Retinal pigment epithelial cell (primary cell): ENCODE results near the gene KCNIP1.

Experiments used
- DNase-seq: peaks from one replicate; pipeline ENCODE4 v3.0.0-alpha.2; 2010; ENCODE audit warnings: low read depth
- H3K4me3 ChIP-seq: 2 replicates; pipeline ENCODE4 v1.5.1; 2011; ENCODE audit warnings: mild to moderate bottlenecking, low read length, control low read depth, moderate library complexity
- CTCF ChIP-seq: conservative IDR thresholded peaks from 2 replicates; pipeline ENCODE4 v1.5.1; 2011; ENCODE audit warnings: low read depth, low read length, control low read depth, inconsistent platforms

KCNIP1 gene

GRCh38 chr5:170489199-170489598 is 14.6 kb upstream of the KCNIP1 start:
- no peak overlapping the region for H3K4me3 ChIP-seq
- no peak for DNase-seq
- no peak for TF ChIP-seq CTCF

- H3K4me3 ChIP-seq: no peak overlapping the region
- DNase-seq: no peak
- no peak for TF ChIP-seq CTCF
Observed at GRCh38 chr5:170490381-170490780, 13.4 kb upstream of the KCNIP1 start.

GRCh38 chr5:170491479-170491878 is 12.3 kb upstream of the KCNIP1 start:
- peak; percentile 77 for DNase-seq
- H3K4me3 ChIP-seq: no peak overlapping the region

GRCh38 chr5:170493028-170493820 is 10.6 kb upstream of the KCNIP1 start:
- no peak for TF ChIP-seq CTCF
- DNase-seq: no peak
- H3K4me3 ChIP-seq: no peak overlapping the region

More at GRCh38 chr5:170491479-170491878, 12.3 kb upstream of the KCNIP1 start:
- no peak for TF ChIP-seq CTCF

- no peak for DNase-seq
- H3K4me3 ChIP-seq: no peak overlapping the region
Observed at GRCh38 chr5:170494041-170494440, 9.8 kb upstream of the KCNIP1 start.

GRCh38 chr5:170495825-170496661 is 7.8 kb upstream of the KCNIP1 start:
- H3K4me3 ChIP-seq: no peak overlapping the region
- no peak for DNase-seq
- no peak for TF ChIP-seq CTCF

More at GRCh38 chr5:170494041-170494440, 9.8 kb upstream of the KCNIP1 start:
- no peak for TF ChIP-seq CTCF
